Peyer's patch (tissue), 4 donors: Measurements from ENCODE around the gene LDHB.

ENCODE experiments used
- POLR2A ChIP-seq, 2 donors: fragments of 450-650 bp; IDR thresholded peaks; one replicate each; pipeline ENCODE4 v1.5.1; 2017; ENCODE audit warnings: antibody characterized with exemption in 2 of 2, mild to moderate bottlenecking in 2 of 2, moderate library complexity in 2 of 2
- TF ChIP-seq, protein P1 (sequence below), 6 experiments: fragments of 450-650 bp in 4 of 6; fragments of 200-600 bp in 2 of 6; sonication (generic) in 1 of 6; IDR thresholded peaks; one replicate each; pipeline ENCODE4 v1.5.1; 2017 to 2019; ENCODE audit warnings: antibody characterized with exemption in 6 of 6, mild to moderate bottlenecking in 3 of 6, moderate library complexity in 1 of 6

DNA sequence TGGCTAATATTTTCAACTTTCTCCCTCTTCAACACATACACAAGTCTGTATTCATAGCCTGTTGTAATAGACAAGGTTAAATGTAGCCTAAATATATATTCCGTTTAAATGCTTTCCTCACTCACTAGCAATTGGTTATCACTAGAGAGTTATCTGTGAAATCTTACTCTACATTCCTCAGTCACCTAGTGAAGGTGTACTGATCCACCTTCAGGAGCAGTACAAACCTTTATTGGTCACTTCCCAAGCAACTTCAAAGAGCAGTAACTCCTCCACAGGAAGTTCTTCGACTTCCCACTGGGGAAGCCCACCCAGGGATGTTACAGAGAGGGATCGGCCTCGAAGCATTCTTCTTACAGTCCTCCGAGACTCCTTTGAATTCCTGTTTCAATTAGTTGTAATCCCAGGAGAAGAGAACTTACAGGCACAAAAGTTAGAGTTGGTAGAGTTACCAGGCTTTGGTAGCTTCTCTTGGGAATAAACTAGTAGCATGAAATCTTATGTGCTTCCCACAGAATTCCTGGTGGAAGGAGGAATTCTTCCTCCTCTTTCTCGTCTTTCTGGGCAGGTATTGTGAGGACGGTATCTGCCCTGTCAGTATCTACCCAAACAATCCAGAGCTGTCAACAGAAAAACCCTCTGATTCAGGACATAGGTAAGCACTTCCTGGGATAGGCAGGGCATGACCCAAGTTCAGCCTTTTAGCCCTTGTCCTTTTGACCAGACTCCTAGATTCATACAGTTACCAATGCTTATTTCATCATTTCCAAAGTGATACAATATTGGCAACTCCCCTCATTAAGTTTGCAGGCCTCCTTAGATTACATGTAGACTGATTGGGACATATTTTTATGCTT lies 53.2 kb downstream of the LDHB start, which contains the start of gene GYS2:
- TF ChIP-seq, protein P1, sequence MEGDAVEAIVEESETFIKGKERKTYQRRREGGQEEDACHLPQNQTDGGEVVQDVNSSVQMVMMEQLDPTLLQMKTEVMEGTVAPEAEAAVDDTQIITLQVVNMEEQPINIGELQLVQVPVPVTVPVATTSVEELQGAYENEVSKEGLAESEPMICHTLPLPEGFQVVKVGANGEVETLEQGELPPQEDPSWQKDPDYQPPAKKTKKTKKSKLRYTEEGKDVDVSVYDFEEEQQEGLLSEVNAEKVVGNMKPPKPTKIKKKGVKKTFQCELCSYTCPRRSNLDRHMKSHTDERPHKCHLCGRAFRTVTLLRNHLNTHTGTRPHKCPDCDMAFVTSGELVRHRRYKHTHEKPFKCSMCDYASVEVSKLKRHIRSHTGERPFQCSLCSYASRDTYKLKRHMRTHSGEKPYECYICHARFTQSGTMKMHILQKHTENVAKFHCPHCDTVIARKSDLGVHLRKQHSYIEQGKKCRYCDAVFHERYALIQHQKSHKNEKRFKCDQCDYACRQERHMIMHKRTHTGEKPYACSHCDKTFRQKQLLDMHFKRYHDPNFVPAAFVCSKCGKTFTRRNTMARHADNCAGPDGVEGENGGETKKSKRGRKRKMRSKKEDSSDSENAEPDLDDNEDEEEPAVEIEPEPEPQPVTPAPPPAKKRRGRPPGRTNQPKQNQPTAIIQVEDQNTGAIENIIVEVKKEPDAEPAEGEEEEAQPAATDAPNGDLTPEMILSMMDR (IDR thresholded peaks at IDR 0.05) = no peak
- TF ChIP-seq POLR2A (IDR thresholded peaks at IDR 0.05) = no peak
